ENCODE data around the gene ZC3H12C. TPM values are rescaled to one million over a fixed set of nuclear protein-coding genes. Genes with fewer than 3 reads are reported as not detected.

ZC3H12C gene
- 34.4 TPM for total RNA-seq

GRCh38 chr11:110092515-110093406, at the start of gene ZC3H12C:
TSS of gene ZC3H12C (plus strand) at chr11:110093392. CDS start at chr11:110093412, 20 bp downstream.

Other genes with a start within 250 kb of the ZC3H12C start
- 125 TPM for gene RDX, start 203.2 kb downstream of the ZC3H12C start, total RNA-seq

All from diencephalon (tissue), 1 donor.